Panc1 (cell line): ENCODE data around the gene PPP1R1B. TPM values are rescaled to one million over a fixed set of nuclear protein-coding genes. Genes with fewer than 3 reads are reported as not detected.

ENCODE experiments used
- ATAC-seq: fragments of 200-7000 bp; cut with Tn5 transposase; 2 replicates; pipeline ENCODE4 v1.9.1; 2020; ENCODE audit warnings: mild to moderate bottlenecking, moderate library complexity
- BruUV-seq: library from RNA; stranded (reverse); fragments of 400-500 nt; replicated peaks from 2 replicates; lab custom pipeline; 2021; lab: Mats Ljungman, UMichigan
- CTCF ChIA-PET: fragments of 300-600 bp; sonication (Branson Sonifier 250); formaldehyde crosslinking; loops from one replicate; lab custom pipeline; 2022; ENCODE audit warnings: antibody characterized with exemption; lab: Charles Lee
- POLR2A ChIA-PET: fragments of 300-600 bp; sonication (Branson Sonifier 250); formaldehyde crosslinking; loops from one replicate; lab custom pipeline; 2022; ENCODE audit warnings: antibody characterized with exemption; lab: Charles Lee
- DNase-seq: peaks from one replicate; pipeline ENCODE4 v3.0.0-alpha.2; 2010; ENCODE audit warnings: low read depth, low spot score
- H3K27ac ChIP-seq: 2 replicates; pipeline ENCODE4 v1.5.1; 2011; ENCODE audit warnings: mild to moderate bottlenecking, low read length, inconsistent platforms
- H3K27me3 ChIP-seq: fragments of 200-500 bp; sonication (Bioruptor generic); 2 replicates; pipeline ENCODE4 v1.6.0; 2014; ENCODE audit warnings: low read length, inconsistent platforms; ENCODE audit not compliant: control insufficient read depth, insufficient read depth
- H3K36me3 ChIP-seq: fragments of 200-500 bp; sonication (Bioruptor generic); 2 replicates; pipeline ENCODE4 v1.5.1; 2014; ENCODE audit warnings: inconsistent platforms, mild to moderate bottlenecking, low read length, moderate library complexity; ENCODE audit not compliant: control insufficient read depth, insufficient read depth
- H3K4me1 ChIP-seq: 2 replicates; pipeline ENCODE4 v1.5.1; 2011; ENCODE audit warnings: inconsistent platforms, mild to moderate bottlenecking, low read length, moderate library complexity; ENCODE audit not compliant: control insufficient read depth, insufficient read depth
- H3K4me3 ChIP-seq, 2 experiments: 2 replicates each; pipeline ENCODE4 v1.5.1; 2011 to 2012; ENCODE audit warnings: low read depth in 2 of 2, low read length in 2 of 2, mild to moderate bottlenecking in 2 of 2, inconsistent platforms in 1 of 2, moderate library complexity in 1 of 2
- H3K9me3 ChIP-seq: fragments of 200-500 bp; sonication (Bioruptor generic); 2 replicates; pipeline ENCODE4 v1.5.1; 2014; ENCODE audit warnings: low read depth, mild to moderate bottlenecking, inconsistent platforms, low read length, moderate library complexity; ENCODE audit not compliant: control insufficient read depth, insufficient read depth
- POLR2AphosphoS5 ChIP-seq: IDR thresholded peaks from 2 replicates; pipeline ENCODE4 v1.6.1; 2012; ENCODE audit warnings: mild to moderate bottlenecking, low read depth, low read length, moderate library complexity
- SIN3A ChIP-seq: IDR thresholded peaks from 2 replicates; pipeline ENCODE4 v1.6.1; 2012; ENCODE audit warnings: low read depth, mild to moderate bottlenecking, low read length, moderate library complexity, borderline replicate concordance; ENCODE audit not compliant: insufficient read depth
- TCF7L2 ChIP-seq: IDR thresholded peaks from 2 replicates; pipeline ENCODE4 v1.6.1; 2011; ENCODE audit warnings: mild to moderate bottlenecking, low read depth, low read length, inconsistent platforms
- in situ Hi-C: cut with HindIII; loops from 2 replicates; pipeline ENCODE4 v1.10.0; 2016; ENCODE audit warnings: low sequenced_read_pairs, low pct_unique_long_range_greater_than_20kb
- intact Hi-C: fragments of 100-400 bp; cut with micrococcal nuclease; formaldehyde crosslinking; loops from one replicate; pipeline ENCODE4 v1.10.0; 2022; ENCODE audit not compliant: unreplicated experiment
- total RNA-seq: library from RNA; stranded (reverse); gene quantifications from one replicate; pipeline ENCODE4 v1.2.1, GENCODE V29; 2021; ENCODE audit not compliant: unreplicated experiment
- TF ChIP-seq, protein P1 (sequence below): fragments of 450-650 bp; IDR thresholded peaks from 2 replicates; pipeline ENCODE4 v1.5.1; 2017; ENCODE audit warnings: mild to moderate bottlenecking
- TF ChIP-seq, protein P2 (sequence below), 2 experiments: IDR thresholded peaks; 2 replicates each; pipeline ENCODE4 v1.6.1; 2011 to 2012; ENCODE audit warnings: low read depth in 2 of 2, control low read depth in 1 of 2, low read length in 1 of 2, mild to moderate bottlenecking in 1 of 2, moderate library complexity in 1 of 2; ENCODE audit not compliant: insufficient read depth in 1 of 2

The PPP1R1B gene
- total RNA-seq, 1 experiment from 2014 or later = 45.7 TPM

- Histone ChIP-seq H3K27me3 (no peaks in the 10 kb centered on the region), H3K4me1 (peaks cover 11% of the 10 kb centered on the region; the same call in 1 of the 2 replicates), H3K36me3 (no peaks in the 10 kb centered on the region), H3K27ac (peak overlapping the region; percentile 54), H3K9me3 (no peaks in the 10 kb centered on the region), H3K4me3 (no peak overlapping the region)
- ATAC-seq = peak; percentile 40
- no peak for DNase-seq
- CTCF ChIA-PET = interaction anchor here (0.8 to 2.8 kb wide), 8 partner anchors 14 to 66 kb away, joined by 3 to 12 read pairs (median 4); no protein-coding TSS in a partner anchor
- BruUV-seq = no TSS peak
- intact Hi-C loops (no loop called here), in situ Hi-C loops (no loop called here)
- TF ChIP-seq POLR2AphosphoS5 = no peak
- POLR2A ChIA-PET = no interaction called here
Measured at GRCh38 chr17:39652587-39653315, 26.0 kb downstream of the PPP1R1B start.

DNA sequence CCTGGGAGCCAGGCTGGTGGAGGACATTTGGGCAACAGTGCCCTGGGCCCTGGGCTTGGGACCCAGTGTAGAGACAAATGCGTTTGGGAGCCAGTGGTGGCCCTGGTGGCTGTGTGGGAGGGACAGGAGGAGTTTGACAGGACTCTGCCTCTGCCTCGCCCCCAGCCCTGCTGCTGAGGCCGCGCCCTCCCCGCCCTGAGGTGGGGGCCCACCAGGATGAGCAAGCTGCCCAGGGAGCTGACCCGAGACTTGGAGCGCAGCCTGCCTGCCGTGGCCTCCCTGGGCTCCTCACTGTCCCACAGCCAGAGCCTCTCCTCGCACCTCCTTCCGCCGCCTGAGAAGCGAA lies 26.5 kb downstream of the PPP1R1B start:
- H3K36me3 ChIP-seq = no peaks in the 10 kb centered on the region
- ChIA-PET CTCF (interaction anchor here (0.7 to 2.8 kb wide), 8 partner anchors 13 to 400 kb away, joined by 3 to 12 read pairs (median 3); no protein-coding TSS in a partner anchor), POLR2A (no interaction called here)
- in situ Hi-C loops = no loop called here
- TF ChIP-seq POLR2AphosphoS5 = no peak
- no peak for TF ChIP-seq TCF7L2
- TF ChIP-seq, protein P1, sequence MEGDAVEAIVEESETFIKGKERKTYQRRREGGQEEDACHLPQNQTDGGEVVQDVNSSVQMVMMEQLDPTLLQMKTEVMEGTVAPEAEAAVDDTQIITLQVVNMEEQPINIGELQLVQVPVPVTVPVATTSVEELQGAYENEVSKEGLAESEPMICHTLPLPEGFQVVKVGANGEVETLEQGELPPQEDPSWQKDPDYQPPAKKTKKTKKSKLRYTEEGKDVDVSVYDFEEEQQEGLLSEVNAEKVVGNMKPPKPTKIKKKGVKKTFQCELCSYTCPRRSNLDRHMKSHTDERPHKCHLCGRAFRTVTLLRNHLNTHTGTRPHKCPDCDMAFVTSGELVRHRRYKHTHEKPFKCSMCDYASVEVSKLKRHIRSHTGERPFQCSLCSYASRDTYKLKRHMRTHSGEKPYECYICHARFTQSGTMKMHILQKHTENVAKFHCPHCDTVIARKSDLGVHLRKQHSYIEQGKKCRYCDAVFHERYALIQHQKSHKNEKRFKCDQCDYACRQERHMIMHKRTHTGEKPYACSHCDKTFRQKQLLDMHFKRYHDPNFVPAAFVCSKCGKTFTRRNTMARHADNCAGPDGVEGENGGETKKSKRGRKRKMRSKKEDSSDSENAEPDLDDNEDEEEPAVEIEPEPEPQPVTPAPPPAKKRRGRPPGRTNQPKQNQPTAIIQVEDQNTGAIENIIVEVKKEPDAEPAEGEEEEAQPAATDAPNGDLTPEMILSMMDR = no peak
- TF ChIP-seq SIN3A = no peak
- no peaks in the 10 kb centered on the region for H3K27me3 ChIP-seq
- no peak overlapping the region for H3K27ac ChIP-seq
- peak; percentile 51 for ATAC-seq
- H3K4me1 ChIP-seq = peaks cover 11% of the 10 kb centered on the region; the same call in 1 of the 2 replicates
- no peaks in the 10 kb centered on the region for H3K9me3 ChIP-seq
- no peak for DNase-seq
- BruUV-seq = no TSS peak
- no peak overlapping the region for H3K4me3 ChIP-seq
- intact Hi-C loops = no loop called here

DNA sequence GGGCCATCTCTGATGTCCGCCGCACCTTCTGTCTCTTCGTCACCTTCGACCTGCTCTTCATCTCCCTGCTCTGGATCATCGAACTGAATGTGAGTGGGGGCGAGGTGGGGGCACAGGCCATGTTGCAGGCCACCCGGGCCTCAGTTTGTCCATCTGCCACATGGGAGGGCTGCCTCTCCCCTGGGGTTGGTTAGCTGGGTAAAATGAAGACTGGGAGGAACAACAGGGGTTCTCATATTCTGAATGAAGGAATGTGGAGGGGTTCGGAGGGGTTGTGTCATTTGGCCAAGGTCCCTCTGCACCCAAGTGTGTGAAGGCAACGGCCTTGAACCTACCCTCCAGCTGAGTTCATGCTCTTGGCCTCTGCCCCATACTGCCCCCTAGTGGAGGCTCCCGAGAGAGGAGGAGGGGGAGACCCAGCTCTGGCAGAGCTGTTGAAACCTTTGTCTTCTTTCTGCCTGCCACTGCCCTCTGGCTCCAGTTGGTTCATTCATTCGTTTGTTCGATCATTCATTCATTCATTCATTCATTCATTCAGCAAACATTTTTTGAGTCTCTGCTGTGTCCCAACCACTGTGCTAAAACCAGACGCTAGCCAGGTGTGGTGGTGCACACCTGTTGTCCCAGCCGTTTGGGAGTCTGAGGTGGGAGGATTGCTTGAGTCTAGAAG lies 27.0 kb downstream of the PPP1R1B start:
- H3K36me3 ChIP-seq = no peaks in the 10 kb centered on the region
- DNase-seq = no peak
- BruUV-seq = no TSS peak
- TF ChIP-seq, protein P1 = peak; percentile 86
- TF ChIP-seq, protein P2, sequence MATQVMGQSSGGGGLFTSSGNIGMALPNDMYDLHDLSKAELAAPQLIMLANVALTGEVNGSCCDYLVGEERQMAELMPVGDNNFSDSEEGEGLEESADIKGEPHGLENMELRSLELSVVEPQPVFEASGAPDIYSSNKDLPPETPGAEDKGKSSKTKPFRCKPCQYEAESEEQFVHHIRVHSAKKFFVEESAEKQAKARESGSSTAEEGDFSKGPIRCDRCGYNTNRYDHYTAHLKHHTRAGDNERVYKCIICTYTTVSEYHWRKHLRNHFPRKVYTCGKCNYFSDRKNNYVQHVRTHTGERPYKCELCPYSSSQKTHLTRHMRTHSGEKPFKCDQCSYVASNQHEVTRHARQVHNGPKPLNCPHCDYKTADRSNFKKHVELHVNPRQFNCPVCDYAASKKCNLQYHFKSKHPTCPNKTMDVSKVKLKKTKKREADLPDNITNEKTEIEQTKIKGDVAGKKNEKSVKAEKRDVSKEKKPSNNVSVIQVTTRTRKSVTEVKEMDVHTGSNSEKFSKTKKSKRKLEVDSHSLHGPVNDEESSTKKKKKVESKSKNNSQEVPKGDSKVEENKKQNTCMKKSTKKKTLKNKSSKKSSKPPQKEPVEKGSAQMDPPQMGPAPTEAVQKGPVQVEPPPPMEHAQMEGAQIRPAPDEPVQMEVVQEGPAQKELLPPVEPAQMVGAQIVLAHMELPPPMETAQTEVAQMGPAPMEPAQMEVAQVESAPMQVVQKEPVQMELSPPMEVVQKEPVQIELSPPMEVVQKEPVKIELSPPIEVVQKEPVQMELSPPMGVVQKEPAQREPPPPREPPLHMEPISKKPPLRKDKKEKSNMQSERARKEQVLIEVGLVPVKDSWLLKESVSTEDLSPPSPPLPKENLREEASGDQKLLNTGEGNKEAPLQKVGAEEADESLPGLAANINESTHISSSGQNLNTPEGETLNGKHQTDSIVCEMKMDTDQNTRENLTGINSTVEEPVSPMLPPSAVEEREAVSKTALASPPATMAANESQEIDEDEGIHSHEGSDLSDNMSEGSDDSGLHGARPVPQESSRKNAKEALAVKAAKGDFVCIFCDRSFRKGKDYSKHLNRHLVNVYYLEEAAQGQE (IDR thresholded peaks at IDR 0.05; ENCODE audit: insufficient read depth in 1 of 2, low read depth in 2 of 2, low read length in 1 of 2) = no peak
- in situ Hi-C loops (no loop called here), intact Hi-C loops (no loop called here)
- H3K27ac ChIP-seq = no peak overlapping the region
- ChIA-PET CTCF (interaction anchor here (0.5 to 2.8 kb wide), 8 partner anchors 9 to 400 kb away, joined by 3 to 12 read pairs (median 3); no protein-coding TSS in a partner anchor), POLR2A (no interaction called here)
- no peaks in the 10 kb centered on the region for H3K9me3 ChIP-seq
- H3K4me1 ChIP-seq = peaks cover 11% of the 10 kb centered on the region; the same call in 1 of the 2 replicates
- no peaks in the 10 kb centered on the region for H3K27me3 ChIP-seq
- H3K4me3 ChIP-seq = no peak overlapping the region
- peak; percentile 74 for ATAC-seq
